Measurements from ENCODE around the gene OTUB2.

OTUB2 gene

GRCh38 chr14:93977790-93978581, 48.2 kb upstream of the OTUB2 start:
- Histone ChIP-seq H4K20me1 (ENCODE audit: insufficient read depth, low read length) (no peaks in the 10 kb centered on the region), H2AFZ (ENCODE audit: low read depth, low read length) (no peak overlapping the region), H3K4me3 (ENCODE audit: low read length) (0 out of 2 replicates have a peak overlapping the region, but pooled peaks have one; percentile 8), H3K9me3 (ENCODE audit: insufficient read depth, low read length) (peaks cover 15% of the 10 kb centered on the region; the same call in 1 of the 2 replicates), H3K79me2 (ENCODE audit: low read length) (no peaks in the 10 kb centered on the region), H3K4me2 (ENCODE audit: low read length) (peak overlapping the region; percentile 80), H3K9ac (ENCODE audit: low read length) (peak overlapping the region; percentile 72), H3K4me1 (ENCODE audit: low read length) (peaks cover 73% of the 10 kb centered on the region), H3K36me3 (replicated peaks; ENCODE audit: low read depth, low read length) (peaks cover 10% of the 10 kb centered on the region), H3K27ac (ENCODE audit: low read length) (peak overlapping the region; percentile 93), H3K27me3 (ENCODE audit: low read depth, low read length) (peaks cover 6% of the 10 kb centered on the region; the same call in 1 of the 2 replicates)
- TF ChIP-seq CTCF (IDR thresholded peaks at IDR 0.05; ENCODE audit: low read depth, low read length): no peak

- H3K9ac ChIP-seq (ENCODE audit: low read length): peak overlapping the region; percentile 63
- peak overlapping the region; percentile 8; the same call in 1 of the 2 replicates for H3K4me3 ChIP-seq (ENCODE audit: low read length)
- no peaks in the 10 kb centered on the region for H4K20me1 ChIP-seq (ENCODE audit: insufficient read depth, low read length)
- peaks cover 15% of the 10 kb centered on the region; the same call in 1 of the 2 replicates for H3K9me3 ChIP-seq (ENCODE audit: insufficient read depth, low read length)
- peaks cover 66% of the 10 kb centered on the region for H3K4me1 ChIP-seq (ENCODE audit: low read length)
- peaks cover 6% of the 10 kb centered on the region; the same call in 1 of the 2 replicates for H3K27me3 ChIP-seq (ENCODE audit: low read depth, low read length)
- TF ChIP-seq EZH2phosphoT487 (IDR thresholded peaks at IDR 0.05; ENCODE audit: low read depth) (no peak), CTCF (IDR thresholded peaks at IDR 0.05; ENCODE audit: low read depth, low read length) (no peak)
- peak overlapping the region; percentile 49 for H3K4me2 ChIP-seq (ENCODE audit: low read length)
- no peaks in the 10 kb centered on the region for H3K79me2 ChIP-seq (ENCODE audit: low read length)
- H2AFZ ChIP-seq (ENCODE audit: low read depth, low read length): no peak overlapping the region
- H3K27ac ChIP-seq (ENCODE audit: low read length): peak overlapping the region; percentile 93
- H3K36me3 ChIP-seq (replicated peaks; ENCODE audit: low read depth, low read length): peaks cover 10% of the 10 kb centered on the region
Measured at GRCh38 chr14:93978735-93979134, 47.4 kb upstream of the OTUB2 start.

GRCh38 chr14:93980456-93981201, 45.5 kb upstream of the OTUB2 start:
- Histone ChIP-seq H4K20me1 (ENCODE audit: insufficient read depth, low read length) (no peaks in the 10 kb centered on the region), H3K9ac (ENCODE audit: low read length) (no peak overlapping the region), H2AFZ (ENCODE audit: low read depth, low read length) (no peak overlapping the region), H3K4me3 (ENCODE audit: low read length) (no peak overlapping the region), H3K79me2 (ENCODE audit: low read length) (no peaks in the 10 kb centered on the region), H3K36me3 (replicated peaks; ENCODE audit: low read depth, low read length) (peaks cover 10% of the 10 kb centered on the region), H3K27ac (ENCODE audit: low read length) (no peak overlapping the region), H3K4me1 (ENCODE audit: low read length) (peaks cover 47% of the 10 kb centered on the region), H3K9me3 (ENCODE audit: insufficient read depth, low read length) (peaks cover 15% of the 10 kb centered on the region; the same call in 1 of the 2 replicates), H3K4me2 (ENCODE audit: low read length) (no peak overlapping the region), H3K27me3 (ENCODE audit: low read depth, low read length) (peaks cover 3% of the 10 kb centered on the region; the same call in 1 of the 2 replicates)
- no peak for TF ChIP-seq EZH2phosphoT487 (IDR thresholded peaks at IDR 0.05; ENCODE audit: low read depth)
- no peak for TF ChIP-seq CTCF (IDR thresholded peaks at IDR 0.05; ENCODE audit: low read depth, low read length)
